ENCODE results near the gene CST11. TPM values are rescaled to one million over a fixed set of nuclear protein-coding genes. Genes with fewer than 3 reads are reported as not detected.

Gene CST11
- total RNA-seq, 1 experiment from 2014 or later: not detected

DNA sequence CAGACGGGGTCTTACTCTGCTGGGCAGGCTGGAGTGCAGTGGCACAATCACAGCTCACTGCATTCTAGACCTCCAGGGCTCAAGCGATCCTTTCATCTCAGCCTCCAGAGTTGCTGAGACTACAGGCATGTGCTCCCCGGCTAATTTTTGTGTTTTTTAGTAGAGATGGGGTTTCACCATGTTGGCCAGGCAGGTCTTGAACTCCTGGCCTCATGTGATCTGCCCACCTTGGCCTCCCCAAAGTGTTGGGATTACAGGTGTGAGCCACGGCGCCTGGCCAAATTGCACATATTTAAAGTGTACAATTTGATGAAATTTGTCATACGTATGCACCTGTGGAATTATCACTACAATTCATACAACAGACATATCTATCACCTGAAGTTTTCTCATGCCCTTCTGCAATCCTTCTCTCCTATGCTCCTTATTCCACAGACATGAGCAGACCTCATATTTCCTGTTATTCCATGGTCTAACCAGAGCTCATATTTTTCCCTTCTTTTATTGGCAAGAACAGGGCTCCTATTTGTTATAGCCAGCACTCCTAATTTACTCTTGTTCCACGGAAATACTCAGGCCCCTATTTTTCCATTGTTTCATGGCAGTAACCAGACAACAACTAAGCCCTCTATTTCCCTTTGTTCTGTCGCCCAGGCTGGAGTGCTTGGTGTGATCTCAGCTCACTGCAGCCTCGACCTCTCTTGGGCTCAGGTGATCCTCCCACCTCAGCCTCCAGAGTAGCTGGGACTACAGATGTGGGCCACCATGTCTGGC, 15.4 kb downstream of the CST11 start:
- no peak for ATAC-seq
- H3K9me3 Mint-ChIP-seq: no peaks in the 10 kb centered on the region
- POLR2A ChIA-PET: no interaction called here
- no peaks in the 10 kb centered on the region for H3K36me3 Mint-ChIP-seq
- no peak for DNase-seq (ENCODE audit: low spot score)
- CTCF ChIA-PET: interaction anchor here (0.9 kb wide), 1 partner anchor 231 kb away, joined by 3 read pairs; no protein-coding TSS in a partner anchor
- no peak overlapping the region for H3K27ac Mint-ChIP-seq
- peaks cover 4% of the 10 kb centered on the region; the same call in 1 of the 2 replicates for H3K27me3 Mint-ChIP-seq (ENCODE audit: low read depth)
- H3K4me3 Mint-ChIP-seq: no peak overlapping the region
- 0 out of 2 replicates have a peak, but pooled peaks cover 2% of the 10 kb centered on the region for H3K4me1 Mint-ChIP-seq
- TF ChIP-seq EMX1 (CRISPR knock-in tag; IDR thresholded peaks at IDR 0.05) (no peak), NFYB (CRISPR knock-in tag; conservative IDR thresholded peaks at IDR 0.05; ENCODE audit: low read depth) (no peak), TP53 (CRISPR knock-in tag; IDR thresholded peaks at IDR 0.05) (no peak), SMAD4 (CRISPR knock-in tag; IDR thresholded peaks at IDR 0.05) (no peak), TCF7 (CRISPR knock-in tag; IDR thresholded peaks at IDR 0.05; ENCODE audit: low read depth) (no peak), SP1 (CRISPR knock-in tag; conservative IDR thresholded peaks at IDR 0.05) (no peak), ZNF138 (CRISPR knock-in tag; conservative IDR thresholded peaks at IDR 0.05) (no peak), GRHL2 (CRISPR knock-in tag; IDR thresholded peaks at IDR 0.05; ENCODE audit: insufficient replicate concordance, severe bottlenecking) (no peak), MXD4 (CRISPR knock-in tag; IDR thresholded peaks at IDR 0.05; ENCODE audit: borderline replicate concordance) (no peak), ELF4 (CRISPR knock-in tag; IDR thresholded peaks at IDR 0.05; ENCODE audit: low read depth) (no peak)
- TF ChIP-seq, protein P1, sequence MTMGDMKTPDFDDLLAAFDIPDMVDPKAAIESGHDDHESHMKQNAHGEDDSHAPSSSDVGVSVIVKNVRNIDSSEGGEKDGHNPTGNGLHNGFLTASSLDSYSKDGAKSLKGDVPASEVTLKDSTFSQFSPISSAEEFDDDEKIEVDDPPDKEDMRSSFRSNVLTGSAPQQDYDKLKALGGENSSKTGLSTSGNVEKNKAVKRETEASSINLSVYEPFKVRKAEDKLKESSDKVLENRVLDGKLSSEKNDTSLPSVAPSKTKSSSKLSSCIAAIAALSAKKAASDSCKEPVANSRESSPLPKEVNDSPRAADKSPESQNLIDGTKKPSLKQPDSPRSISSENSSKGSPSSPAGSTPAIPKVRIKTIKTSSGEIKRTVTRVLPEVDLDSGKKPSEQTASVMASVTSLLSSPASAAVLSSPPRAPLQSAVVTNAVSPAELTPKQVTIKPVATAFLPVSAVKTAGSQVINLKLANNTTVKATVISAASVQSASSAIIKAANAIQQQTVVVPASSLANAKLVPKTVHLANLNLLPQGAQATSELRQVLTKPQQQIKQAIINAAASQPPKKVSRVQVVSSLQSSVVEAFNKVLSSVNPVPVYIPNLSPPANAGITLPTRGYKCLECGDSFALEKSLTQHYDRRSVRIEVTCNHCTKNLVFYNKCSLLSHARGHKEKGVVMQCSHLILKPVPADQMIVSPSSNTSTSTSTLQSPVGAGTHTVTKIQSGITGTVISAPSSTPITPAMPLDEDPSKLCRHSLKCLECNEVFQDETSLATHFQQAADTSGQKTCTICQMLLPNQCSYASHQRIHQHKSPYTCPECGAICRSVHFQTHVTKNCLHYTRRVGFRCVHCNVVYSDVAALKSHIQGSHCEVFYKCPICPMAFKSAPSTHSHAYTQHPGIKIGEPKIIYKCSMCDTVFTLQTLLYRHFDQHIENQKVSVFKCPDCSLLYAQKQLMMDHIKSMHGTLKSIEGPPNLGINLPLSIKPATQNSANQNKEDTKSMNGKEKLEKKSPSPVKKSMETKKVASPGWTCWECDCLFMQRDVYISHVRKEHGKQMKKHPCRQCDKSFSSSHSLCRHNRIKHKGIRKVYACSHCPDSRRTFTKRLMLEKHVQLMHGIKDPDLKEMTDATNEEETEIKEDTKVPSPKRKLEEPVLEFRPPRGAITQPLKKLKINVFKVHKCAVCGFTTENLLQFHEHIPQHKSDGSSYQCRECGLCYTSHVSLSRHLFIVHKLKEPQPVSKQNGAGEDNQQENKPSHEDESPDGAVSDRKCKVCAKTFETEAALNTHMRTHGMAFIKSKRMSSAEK (CRISPR knock-in tag; IDR thresholded peaks at IDR 0.05; ENCODE audit: borderline replicate concordance): no peak
- TF ChIP-seq, protein P2, sequence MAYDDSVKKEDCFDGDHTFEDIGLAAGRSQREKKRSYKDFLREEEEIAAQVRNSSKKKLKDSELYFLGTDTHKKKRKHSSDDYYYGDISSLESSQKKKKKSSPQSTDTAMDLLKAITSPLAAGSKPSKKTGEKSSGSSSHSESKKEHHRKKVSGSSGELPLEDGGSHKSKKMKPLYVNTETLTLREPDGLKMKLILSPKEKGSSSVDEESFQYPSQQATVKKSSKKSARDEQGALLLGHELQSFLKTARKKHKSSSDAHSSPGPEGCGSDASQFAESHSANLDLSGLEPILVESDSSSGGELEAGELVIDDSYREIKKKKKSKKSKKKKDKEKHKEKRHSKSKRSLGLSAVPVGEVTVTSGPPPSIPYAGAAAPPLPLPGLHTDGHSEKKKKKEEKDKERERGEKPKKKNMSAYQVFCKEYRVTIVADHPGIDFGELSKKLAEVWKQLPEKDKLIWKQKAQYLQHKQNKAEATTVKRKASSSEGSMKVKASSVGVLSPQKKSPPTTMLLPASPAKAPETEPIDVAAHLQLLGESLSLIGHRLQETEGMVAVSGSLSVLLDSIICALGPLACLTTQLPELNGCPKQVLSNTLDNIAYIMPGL (CRISPR knock-in tag; IDR thresholded peaks at IDR 0.05): no peak
- TF ChIP-seq, protein P3, sequence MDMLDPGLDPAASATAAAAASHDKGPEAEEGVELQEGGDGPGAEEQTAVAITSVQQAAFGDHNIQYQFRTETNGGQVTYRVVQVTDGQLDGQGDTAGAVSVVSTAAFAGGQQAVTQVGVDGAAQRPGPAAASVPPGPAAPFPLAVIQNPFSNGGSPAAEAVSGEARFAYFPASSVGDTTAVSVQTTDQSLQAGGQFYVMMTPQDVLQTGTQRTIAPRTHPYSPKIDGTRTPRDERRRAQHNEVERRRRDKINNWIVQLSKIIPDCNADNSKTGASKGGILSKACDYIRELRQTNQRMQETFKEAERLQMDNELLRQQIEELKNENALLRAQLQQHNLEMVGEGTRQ (CRISPR knock-in tag; IDR thresholded peaks at IDR 0.05): no peak
- TF ChIP-seq, protein P4, sequence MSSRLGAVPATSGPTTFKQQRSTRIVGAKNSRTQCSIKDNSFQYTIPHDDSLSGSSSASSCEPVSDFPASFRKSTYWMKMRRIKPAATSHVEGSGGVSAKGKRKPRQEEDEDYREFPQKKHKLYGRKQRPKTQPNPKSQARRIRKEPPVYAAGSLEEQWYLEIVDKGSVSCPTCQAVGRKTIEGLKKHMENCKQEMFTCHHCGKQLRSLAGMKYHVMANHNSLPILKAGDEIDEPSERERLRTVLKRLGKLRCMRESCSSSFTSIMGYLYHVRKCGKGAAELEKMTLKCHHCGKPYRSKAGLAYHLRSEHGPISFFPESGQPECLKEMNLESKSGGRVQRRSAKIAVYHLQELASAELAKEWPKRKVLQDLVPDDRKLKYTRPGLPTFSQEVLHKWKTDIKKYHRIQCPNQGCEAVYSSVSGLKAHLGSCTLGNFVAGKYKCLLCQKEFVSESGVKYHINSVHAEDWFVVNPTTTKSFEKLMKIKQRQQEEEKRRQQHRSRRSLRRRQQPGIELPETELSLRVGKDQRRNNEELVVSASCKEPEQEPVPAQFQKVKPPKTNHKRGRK (CRISPR knock-in tag; IDR thresholded peaks at IDR 0.05; ENCODE audit: borderline replicate concordance): no peak
- TF ChIP-seq, protein P5, sequence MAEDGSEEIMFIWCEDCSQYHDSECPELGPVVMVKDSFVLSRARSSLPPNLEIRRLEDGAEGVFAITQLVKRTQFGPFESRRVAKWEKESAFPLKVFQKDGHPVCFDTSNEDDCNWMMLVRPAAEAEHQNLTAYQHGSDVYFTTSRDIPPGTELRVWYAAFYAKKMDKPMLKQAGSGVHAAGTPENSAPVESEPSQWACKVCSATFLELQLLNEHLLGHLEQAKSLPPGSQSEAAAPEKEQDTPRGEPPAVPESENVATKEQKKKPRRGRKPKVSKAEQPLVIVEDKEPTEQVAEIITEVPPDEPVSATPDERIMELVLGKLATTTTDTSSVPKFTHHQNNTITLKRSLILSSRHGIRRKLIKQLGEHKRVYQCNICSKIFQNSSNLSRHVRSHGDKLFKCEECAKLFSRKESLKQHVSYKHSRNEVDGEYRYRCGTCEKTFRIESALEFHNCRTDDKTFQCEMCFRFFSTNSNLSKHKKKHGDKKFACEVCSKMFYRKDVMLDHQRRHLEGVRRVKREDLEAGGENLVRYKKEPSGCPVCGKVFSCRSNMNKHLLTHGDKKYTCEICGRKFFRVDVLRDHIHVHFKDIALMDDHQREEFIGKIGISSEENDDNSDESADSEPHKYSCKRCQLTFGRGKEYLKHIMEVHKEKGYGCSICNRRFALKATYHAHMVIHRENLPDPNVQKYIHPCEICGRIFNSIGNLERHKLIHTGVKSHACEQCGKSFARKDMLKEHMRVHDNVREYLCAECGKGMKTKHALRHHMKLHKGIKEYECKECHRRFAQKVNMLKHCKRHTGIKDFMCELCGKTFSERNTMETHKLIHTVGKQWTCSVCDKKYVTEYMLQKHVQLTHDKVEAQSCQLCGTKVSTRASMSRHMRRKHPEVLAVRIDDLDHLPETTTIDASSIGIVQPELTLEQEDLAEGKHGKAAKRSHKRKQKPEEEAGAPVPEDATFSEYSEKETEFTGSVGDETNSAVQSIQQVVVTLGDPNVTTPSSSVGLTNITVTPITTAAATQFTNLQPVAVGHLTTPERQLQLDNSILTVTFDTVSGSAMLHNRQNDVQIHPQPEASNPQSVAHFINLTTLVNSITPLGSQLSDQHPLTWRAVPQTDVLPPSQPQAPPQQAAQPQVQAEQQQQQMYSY (CRISPR knock-in tag; IDR thresholded peaks at IDR 0.05): no peak
- TF ChIP-seq, protein P6, sequence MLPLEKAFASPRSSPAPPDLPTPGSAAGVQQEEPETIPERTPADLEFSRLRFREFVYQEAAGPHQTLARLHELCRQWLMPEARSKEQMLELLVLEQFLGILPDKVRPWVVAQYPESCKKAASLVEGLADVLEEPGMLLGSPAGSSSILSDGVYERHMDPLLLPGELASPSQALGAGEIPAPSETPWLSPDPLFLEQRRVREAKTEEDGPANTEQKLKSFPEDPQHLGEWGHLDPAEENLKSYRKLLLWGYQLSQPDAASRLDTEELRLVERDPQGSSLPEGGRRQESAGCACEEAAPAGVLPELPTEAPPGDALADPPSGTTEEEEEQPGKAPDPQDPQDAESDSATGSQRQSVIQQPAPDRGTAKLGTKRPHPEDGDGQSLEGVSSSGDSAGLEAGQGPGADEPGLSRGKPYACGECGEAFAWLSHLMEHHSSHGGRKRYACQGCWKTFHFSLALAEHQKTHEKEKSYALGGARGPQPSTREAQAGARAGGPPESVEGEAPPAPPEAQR (CRISPR knock-in tag; IDR thresholded peaks at IDR 0.05): no peak
- TF ChIP-seq, protein P7, sequence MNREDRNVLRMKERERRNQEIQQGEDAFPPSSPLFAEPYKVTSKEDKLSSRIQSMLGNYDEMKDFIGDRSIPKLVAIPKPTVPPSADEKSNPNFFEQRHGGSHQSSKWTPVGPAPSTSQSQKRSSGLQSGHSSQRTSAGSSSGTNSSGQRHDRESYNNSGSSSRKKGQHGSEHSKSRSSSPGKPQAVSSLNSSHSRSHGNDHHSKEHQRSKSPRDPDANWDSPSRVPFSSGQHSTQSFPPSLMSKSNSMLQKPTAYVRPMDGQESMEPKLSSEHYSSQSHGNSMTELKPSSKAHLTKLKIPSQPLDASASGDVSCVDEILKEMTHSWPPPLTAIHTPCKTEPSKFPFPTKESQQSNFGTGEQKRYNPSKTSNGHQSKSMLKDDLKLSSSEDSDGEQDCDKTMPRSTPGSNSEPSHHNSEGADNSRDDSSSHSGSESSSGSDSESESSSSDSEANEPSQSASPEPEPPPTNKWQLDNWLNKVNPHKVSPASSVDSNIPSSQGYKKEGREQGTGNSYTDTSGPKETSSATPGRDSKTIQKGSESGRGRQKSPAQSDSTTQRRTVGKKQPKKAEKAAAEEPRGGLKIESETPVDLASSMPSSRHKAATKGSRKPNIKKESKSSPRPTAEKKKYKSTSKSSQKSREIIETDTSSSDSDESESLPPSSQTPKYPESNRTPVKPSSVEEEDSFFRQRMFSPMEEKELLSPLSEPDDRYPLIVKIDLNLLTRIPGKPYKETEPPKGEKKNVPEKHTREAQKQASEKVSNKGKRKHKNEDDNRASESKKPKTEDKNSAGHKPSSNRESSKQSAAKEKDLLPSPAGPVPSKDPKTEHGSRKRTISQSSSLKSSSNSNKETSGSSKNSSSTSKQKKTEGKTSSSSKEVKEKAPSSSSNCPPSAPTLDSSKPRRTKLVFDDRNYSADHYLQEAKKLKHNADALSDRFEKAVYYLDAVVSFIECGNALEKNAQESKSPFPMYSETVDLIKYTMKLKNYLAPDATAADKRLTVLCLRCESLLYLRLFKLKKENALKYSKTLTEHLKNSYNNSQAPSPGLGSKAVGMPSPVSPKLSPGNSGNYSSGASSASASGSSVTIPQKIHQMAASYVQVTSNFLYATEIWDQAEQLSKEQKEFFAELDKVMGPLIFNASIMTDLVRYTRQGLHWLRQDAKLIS (CRISPR knock-in tag; IDR thresholded peaks at IDR 0.05; ENCODE audit: borderline replicate concordance): no peak
